GM12872 (cell line): ENCODE measurements around the gene KAZN.

Experiments
- TF ChIP-seq, protein P1 (sequence below): IDR thresholded peaks from 3 replicates; pipeline ENCODE4 v1.5.1; 2011; ENCODE audit warnings: low read depth, mild to moderate bottlenecking, low read length, moderate library complexity; ENCODE audit not compliant: insufficient read depth

The KAZN gene

GRCh38 chr1:15064217-15064929 lies 465.9 kb downstream of the KAZN start:
- TF ChIP-seq, protein P1, sequence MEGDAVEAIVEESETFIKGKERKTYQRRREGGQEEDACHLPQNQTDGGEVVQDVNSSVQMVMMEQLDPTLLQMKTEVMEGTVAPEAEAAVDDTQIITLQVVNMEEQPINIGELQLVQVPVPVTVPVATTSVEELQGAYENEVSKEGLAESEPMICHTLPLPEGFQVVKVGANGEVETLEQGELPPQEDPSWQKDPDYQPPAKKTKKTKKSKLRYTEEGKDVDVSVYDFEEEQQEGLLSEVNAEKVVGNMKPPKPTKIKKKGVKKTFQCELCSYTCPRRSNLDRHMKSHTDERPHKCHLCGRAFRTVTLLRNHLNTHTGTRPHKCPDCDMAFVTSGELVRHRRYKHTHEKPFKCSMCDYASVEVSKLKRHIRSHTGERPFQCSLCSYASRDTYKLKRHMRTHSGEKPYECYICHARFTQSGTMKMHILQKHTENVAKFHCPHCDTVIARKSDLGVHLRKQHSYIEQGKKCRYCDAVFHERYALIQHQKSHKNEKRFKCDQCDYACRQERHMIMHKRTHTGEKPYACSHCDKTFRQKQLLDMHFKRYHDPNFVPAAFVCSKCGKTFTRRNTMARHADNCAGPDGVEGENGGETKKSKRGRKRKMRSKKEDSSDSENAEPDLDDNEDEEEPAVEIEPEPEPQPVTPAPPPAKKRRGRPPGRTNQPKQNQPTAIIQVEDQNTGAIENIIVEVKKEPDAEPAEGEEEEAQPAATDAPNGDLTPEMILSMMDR = no peak

DNA sequence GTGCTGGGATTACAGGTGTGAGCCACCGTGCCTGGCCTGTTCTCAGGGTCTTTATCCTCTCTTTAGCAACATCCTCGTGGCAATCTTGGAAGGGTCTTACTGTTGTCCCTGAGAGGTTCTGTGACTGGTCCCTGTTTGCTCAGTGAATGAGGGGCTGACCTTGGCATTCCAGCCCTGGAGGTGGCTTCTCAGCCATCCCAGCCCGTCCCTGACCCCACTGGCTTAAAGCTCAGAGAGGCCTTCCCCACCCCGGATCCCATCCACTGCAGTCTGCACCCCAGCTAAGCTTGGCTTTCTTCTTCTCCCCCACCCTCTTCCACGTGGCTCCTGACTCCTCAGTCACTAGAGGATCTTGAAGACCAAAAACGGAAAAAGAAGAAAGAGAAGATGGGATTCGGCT lies 466.8 kb downstream of the KAZN start:
- TF ChIP-seq, protein P1 = no peak

DNA sequence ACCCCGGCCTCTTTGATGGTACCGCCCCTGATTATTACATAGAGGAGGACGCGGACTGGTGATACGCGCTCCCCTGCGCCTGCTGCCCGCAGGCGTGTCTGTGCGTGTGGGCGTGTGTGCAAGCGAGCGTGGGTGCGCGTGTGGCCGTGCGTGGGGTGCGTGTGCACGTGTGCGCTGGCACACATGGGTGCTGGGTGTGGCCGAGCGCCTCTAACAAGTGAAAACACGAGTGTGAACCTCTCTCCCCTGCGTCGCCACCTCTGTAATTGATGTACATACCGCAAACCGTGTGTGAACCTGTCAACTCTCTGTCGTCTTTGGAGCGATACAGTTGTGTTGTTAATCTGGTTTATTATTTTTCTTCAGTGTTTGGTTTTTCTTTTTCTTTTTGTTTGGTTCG lies 467.3 kb downstream of the KAZN start:
- TF ChIP-seq, protein P1 = no peak

DNA sequence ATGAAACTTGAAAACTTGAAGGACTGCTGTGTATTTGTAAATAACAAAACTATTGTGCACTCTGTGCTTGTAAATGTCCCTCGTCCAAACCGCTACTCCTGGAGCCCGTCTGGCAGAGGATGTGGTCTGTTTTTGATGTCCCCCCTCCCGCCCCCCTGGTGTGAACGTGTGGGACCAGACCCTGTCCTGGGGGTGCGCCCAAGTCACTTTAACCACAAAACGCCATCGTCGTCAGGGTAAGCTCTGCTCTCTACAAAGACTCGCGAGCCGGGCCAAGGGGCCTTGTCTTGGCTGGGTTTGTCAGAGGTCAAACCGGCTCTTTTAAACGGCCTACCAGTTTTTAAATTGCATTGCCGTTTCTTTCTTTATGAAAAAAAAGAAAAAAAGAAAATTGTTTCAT lies 467.7 kb downstream of the KAZN start:
- TF ChIP-seq, protein P1 = no peak

DNA sequence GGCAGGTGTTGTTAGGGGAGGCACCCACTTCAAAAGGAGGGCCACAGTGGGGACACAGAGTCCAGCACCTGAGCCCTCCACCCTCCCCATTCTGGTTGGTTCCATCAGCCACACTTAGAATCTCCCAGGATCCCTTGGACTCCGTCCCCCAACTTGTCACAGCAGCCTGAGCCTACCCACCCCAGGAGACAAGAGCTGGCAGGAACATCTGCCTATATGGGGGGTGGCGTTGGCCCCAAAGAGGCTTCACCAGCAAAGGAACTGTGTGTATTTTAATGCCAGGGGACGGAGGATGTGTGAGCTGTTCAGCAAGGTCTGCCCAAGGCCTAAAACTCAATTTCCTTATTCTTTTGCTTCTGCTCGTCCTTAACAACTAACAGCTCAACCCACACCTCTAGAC lies 468.7 kb downstream of the KAZN start:
- TF ChIP-seq, protein P1 = no peak

- TF ChIP-seq, protein P1 = no peak
Observed at GRCh38 chr1:15068152-15068551, 469.7 kb downstream of the KAZN start.

DNA sequence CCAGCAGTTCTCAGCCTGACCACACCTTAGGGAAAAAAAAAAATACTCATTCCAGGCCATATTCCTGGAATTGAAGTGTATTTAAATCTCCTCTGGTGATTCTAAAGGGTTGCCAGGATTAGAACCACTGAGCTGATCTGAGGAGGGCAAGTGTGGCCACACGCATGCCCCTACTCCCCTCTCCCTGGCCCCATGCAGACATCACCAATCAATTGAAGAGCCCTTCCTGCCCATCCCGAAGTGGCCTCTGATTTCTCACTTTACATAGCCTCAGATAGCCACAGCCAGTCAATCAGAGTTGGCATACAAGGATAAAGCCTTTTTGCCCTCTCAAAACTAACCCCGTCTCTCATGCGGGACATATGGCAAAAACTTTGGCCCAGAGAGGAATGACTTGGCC lies 470.5 kb downstream of the KAZN start:
- TF ChIP-seq, protein P1 = no peak
